Mucosa of descending colon (tissue), 3 donors: ENCODE measurements around the gene TAS2R38. TPM values are rescaled to one million over a fixed set of nuclear protein-coding genes. Genes with fewer than 3 reads are reported as not detected.

ENCODE experiments used
- ATAC-seq: fragments of 200-7000 bp; cut with Tn5 transposase; one replicate; pipeline ENCODE4 v1.9.1; 2020; ENCODE audit warnings: mild to moderate bottlenecking, moderate library complexity
- DNase-seq, 3 donors: peaks; one replicate each; pipeline ENCODE4 v3.0.0-alpha.2; 2020
- H3K36me3 ChIP-seq: fragments of 200-600 bp; one replicate; pipeline ENCODE4 v1.8.0; 2021; ENCODE audit warnings: low read depth, mild to moderate bottlenecking
- H3K4me1 ChIP-seq: fragments of 200-600 bp; one replicate; pipeline ENCODE4 v1.8.0; 2021; ENCODE audit warnings: low read depth, mild to moderate bottlenecking
- H3K4me3 ChIP-seq: fragments of 200-600 bp; one replicate; pipeline ENCODE4 v1.8.0; 2021; ENCODE audit warnings: mild to moderate bottlenecking
- H3K9me3 ChIP-seq: fragments of 200-600 bp; one replicate; pipeline ENCODE4 v1.8.0; 2021; ENCODE audit warnings: mild to moderate bottlenecking
- CTCF ChIP-seq: fragments of 200-600 bp; IDR thresholded peaks from one replicate; pipeline ENCODE4 v1.8.0; 2022; ENCODE audit warnings: antibody characterized with exemption, mild to moderate bottlenecking
- intact Hi-C, 2 donors: fragments of 100-400 bp; cut with DNase I in 1 of 2; cut with micrococcal nuclease in 1 of 2; formaldehyde crosslinking; loops; one replicate each; pipeline versions ENCODE4 v1.11.0 to v1.11.1; 2022; cut with DNase I, micrococcal nuclease
- total RNA-seq, 3 donors: library from RNA; stranded (reverse); fragmentation: NEBNext Ultra II Directional in 2 of 3; extraction: Animal tissue kit (Norgen Biotek cat#: 25700) in 2 of 3; gene quantifications; one replicate each; pipeline versions ENCODE4 v1.2.1 to v1.2.4, GENCODE V29; 2021 to 2023
- donor health status: DM: no; HTN: no; CAD: no; lungs with moderate emphysema.
- donor health status: DM: no; HTN: no; CAD: no.
- donor health status: DM: no; HTN: yes; CAD: no.

TAS2R38 gene
- total RNA-seq, 3 donors from 2014 or later, result 0.35 TPM; not detected in 2

DNA sequence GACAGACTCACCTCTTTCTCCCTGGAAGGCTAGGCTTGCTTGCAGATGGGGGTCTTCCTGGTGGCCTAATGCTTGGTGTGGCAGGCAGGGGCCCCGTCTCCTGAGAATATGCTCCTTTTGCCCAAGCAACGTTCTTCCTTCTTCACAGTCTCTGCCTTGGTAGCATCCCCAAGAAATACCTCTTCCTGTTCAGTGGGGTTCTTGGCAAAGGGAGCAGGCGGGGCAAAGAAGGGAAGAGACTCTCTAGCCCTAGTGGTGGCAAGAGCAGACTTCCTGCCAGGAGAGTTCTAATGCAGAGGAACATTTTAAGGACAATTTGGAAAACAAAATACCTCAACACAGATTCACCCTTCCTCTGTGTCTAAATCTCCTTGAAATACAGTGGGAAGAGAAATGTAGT, 26.8 kb downstream of the TAS2R38 start, which contains the start of gene CLEC5A:
TSS of gene CLEC5A (minus strand) at position 179 of the 400 bp plus-strand sequence. CDS start 682 bp downstream, outside the sequence.
- Histone ChIP-seq H3K4me1 (no peaks in the 10 kb centered on the region), H3K36me3 (no peaks in the 10 kb centered on the region), H3K4me3 (no peak within 1 kb of the TSS), H3K9me3 (no peaks in the 10 kb centered on the region)
- ATAC-seq (no peak), DNase-seq (no peak)
- intact Hi-C loops, result no loop called here
- TF ChIP-seq CTCF, result no peak

DNA sequence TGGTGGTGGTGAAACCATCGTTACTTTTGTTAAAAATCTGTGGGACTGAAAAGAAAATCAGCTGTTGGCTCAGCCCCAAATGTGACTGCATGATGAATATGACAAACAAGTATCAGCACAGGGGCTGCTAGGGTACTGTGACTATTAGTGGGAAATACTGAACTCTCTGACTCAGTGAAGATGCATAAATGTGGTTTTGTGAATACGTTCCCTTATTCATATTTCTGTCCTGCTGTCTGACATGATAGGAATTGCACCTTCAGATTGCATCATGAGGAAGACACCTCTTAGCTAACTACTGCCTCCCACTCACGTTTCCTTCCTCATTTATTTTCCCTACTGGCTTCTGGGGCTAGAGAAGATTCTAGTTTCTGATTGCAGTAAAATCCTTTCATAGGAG, 28.2 kb downstream of the TAS2R38 start:
- intact Hi-C loops, result no loop called here
- H3K4me1 ChIP-seq, result no peaks in the 10 kb centered on the region
- H3K4me3 ChIP-seq, result no peak overlapping the region
- H3K9me3 ChIP-seq, result peaks cover 9% of the 10 kb centered on the region
- ATAC-seq (no peak), DNase-seq (no peak)
- no peak for TF ChIP-seq CTCF
- no peaks in the 10 kb centered on the region for H3K36me3 ChIP-seq

DNA sequence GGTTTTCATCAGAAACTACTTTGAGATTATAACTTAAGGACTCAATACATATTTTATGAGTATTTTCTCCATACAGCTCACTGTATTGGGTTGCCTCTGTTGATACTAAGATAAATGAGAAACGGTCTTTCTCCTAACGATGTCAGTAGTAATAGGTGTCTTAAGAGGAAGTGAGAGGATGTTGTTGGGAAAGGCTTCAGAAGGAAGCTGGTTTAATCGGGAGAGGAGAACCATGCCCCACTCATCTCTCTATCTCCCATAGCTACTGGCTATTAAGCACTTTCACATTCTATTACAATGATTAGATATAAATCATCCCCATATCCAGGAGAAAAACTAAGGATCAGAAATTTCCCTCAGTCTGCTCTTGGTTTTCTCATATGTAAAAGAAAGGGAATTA, 28.8 kb downstream of the TAS2R38 start:
- intact Hi-C loops, result no loop called here
- DNase-seq, result no peak
- Histone ChIP-seq H3K4me3 (no peak overlapping the region), H3K9me3 (peaks cover 9% of the 10 kb centered on the region), H3K4me1 (no peaks in the 10 kb centered on the region), H3K36me3 (no peaks in the 10 kb centered on the region)
- TF ChIP-seq CTCF, result no peak
- no peak for ATAC-seq

DNA sequence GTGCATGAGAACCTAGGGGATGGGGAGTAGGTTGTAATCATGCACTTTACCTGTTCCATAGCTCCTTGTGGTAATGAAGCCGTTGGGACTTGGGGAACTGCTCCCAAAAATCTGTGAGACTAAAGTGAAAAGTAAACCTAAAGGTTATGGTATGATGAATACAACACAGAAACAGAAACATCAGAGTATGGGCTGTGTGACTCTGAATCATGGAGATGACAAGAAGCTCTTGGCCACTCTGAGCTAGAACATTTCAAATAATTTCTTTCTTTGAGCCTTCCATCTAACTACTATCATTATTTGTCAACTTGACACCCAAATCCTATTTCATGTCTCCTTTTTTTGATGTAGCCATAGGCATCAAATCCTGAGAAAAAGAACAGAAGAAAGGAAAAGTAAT, 29.7 kb downstream of the TAS2R38 start:
- no peaks in the 10 kb centered on the region for H3K36me3 ChIP-seq
- intact Hi-C loops, result no loop called here
- H3K4me3 ChIP-seq, result no peak overlapping the region
- peaks cover 9% of the 10 kb centered on the region for H3K9me3 ChIP-seq
- no peak for TF ChIP-seq CTCF
- H3K4me1 ChIP-seq, result no peaks in the 10 kb centered on the region
- no peak for DNase-seq
- ATAC-seq, result no peak

GRCh38 chr7:141941075-141941474, 32.5 kb downstream of the TAS2R38 start:
- Histone ChIP-seq H3K36me3 (no peaks in the 10 kb centered on the region), H3K4me1 (no peaks in the 10 kb centered on the region), H3K4me3 (no peak overlapping the region), H3K9me3 (peaks cover 9% of the 10 kb centered on the region)
- DNase-seq (no peak), ATAC-seq (no peak)
- TF ChIP-seq CTCF, result no peak
- intact Hi-C loops, result no loop called here

GRCh38 chr7:141930211-141930610, 43.4 kb downstream of the TAS2R38 start:
- no peaks in the 10 kb centered on the region for H3K4me1 ChIP-seq
- intact Hi-C loops, result no loop called here
- H3K9me3 ChIP-seq, result no peaks in the 10 kb centered on the region
- ATAC-seq (no peak), DNase-seq (no peak)
- no peak overlapping the region for H3K4me3 ChIP-seq
- no peaks in the 10 kb centered on the region for H3K36me3 ChIP-seq
- no peak for TF ChIP-seq CTCF
